GM23338 (cell line): ENCODE data around the gene COMMD10. TPM values are rescaled to one million over a fixed set of nuclear protein-coding genes. Genes with fewer than 3 reads are reported as not detected.

ENCODE experiments used
- ATAC-seq: fragments of 200-7000 bp; cut with Tn5 transposase; 3 replicates; pipeline ENCODE4 v1.9.1; 2020
- DNase-seq: peaks from one replicate; pipeline ENCODE4 v3.0.0-alpha.2; 2015; ENCODE audit warnings: low spot score
- H2AFZ ChIP-seq: fragments of 200-600 bp; sonication (generic); 2 replicates; pipeline ENCODE4 v1.8.0; 2016; ENCODE audit warnings: antibody characterized with exemption, mild to moderate bottlenecking, moderate library complexity
- H3F3A ChIP-seq: fragments of 200-600 bp; sonication (generic); replicated peaks from 2 replicates; pipeline ENCODE4 v1.8.0; 2017; ENCODE audit warnings: antibody characterized with exemption, mixed run types, low read depth
- H3K27ac ChIP-seq: fragments of 200-600 bp; sonication (generic); 2 replicates; pipeline ENCODE4 v1.6.1; 2016; ENCODE audit warnings: low read depth
- H3K27me3 ChIP-seq: fragments of 200-600 bp; sonication (generic); 2 replicates; pipeline ENCODE4 v1.8.0; 2016; ENCODE audit warnings: mild to moderate bottlenecking, mixed run types, moderate library complexity; ENCODE audit not compliant: insufficient read depth
- H3K36me3 ChIP-seq: fragments of 200-600 bp; sonication (generic); 2 replicates; pipeline ENCODE4 v1.8.0; 2016; ENCODE audit warnings: mild to moderate bottlenecking; ENCODE audit not compliant: insufficient read depth
- H3K4me1 ChIP-seq: fragments of 200-600 bp; sonication (generic); 2 replicates; pipeline ENCODE4 v1.8.0; 2016; ENCODE audit warnings: mild to moderate bottlenecking, moderate library complexity; ENCODE audit not compliant: insufficient read depth
- H3K4me2 ChIP-seq: fragments of 200-600 bp; sonication (generic); 2 replicates; pipeline ENCODE4 v1.7.1; 2017; ENCODE audit warnings: mixed run types
- H3K4me3 ChIP-seq: fragments of 200-600 bp; sonication (generic); 2 replicates; pipeline ENCODE4 v1.6.1; 2016; ENCODE audit warnings: mixed run types
- H3K79me2 ChIP-seq: fragments of 200-600 bp; sonication (generic); replicated peaks from 2 replicates; pipeline ENCODE4 v1.8.0; 2017; ENCODE audit warnings: mild to moderate bottlenecking; ENCODE audit not compliant: insufficient read depth
- H3K9me2 ChIP-seq: fragments of 200-600 bp; sonication (generic); 2 replicates; pipeline ENCODE4 v1.8.0; 2017; ENCODE audit not compliant: insufficient read depth
- H4K20me1 ChIP-seq: fragments of 200-600 bp; sonication (generic); replicated peaks from 2 replicates; pipeline ENCODE4 v1.8.0; 2017; ENCODE audit warnings: mild to moderate bottlenecking; ENCODE audit not compliant: insufficient read depth
- H3K27ac Mint-ChIP-seq: 2 replicates; pipeline ENCODE4 v1.8.0; 2020; ENCODE audit warnings: inconsistent platforms, mild to moderate bottlenecking, moderate library complexity, mixed read lengths
- H3K27me3 Mint-ChIP-seq: 3 replicates; pipeline ENCODE4 v1.8.0; 2022; ENCODE audit warnings: low read depth, mild to moderate bottlenecking, moderate library complexity, mixed read lengths, inconsistent platforms; ENCODE audit not compliant: insufficient read depth, poor library complexity
- H3K36me3 Mint-ChIP-seq: 3 replicates; pipeline ENCODE4 v1.8.0; 2021; ENCODE audit warnings: low read depth, mild to moderate bottlenecking, inconsistent platforms, moderate library complexity, mixed read lengths
- H3K4me1 Mint-ChIP-seq: 3 replicates; pipeline ENCODE4 v1.8.0; 2020; ENCODE audit warnings: mild to moderate bottlenecking, inconsistent platforms, mixed read lengths
- H3K4me3 Mint-ChIP-seq: 3 replicates; pipeline ENCODE4 v1.8.0; 2021; ENCODE audit warnings: moderate library complexity, mild to moderate bottlenecking, inconsistent platforms, mixed read lengths
- H3K9me3 Mint-ChIP-seq: 3 replicates; pipeline ENCODE4 v1.8.0; 2020; ENCODE audit warnings: moderate library complexity, mild to moderate bottlenecking, inconsistent platforms, mixed read lengths
- EZH2 ChIP-seq: fragments of 200-600 bp; sonication (generic); IDR thresholded peaks from one replicate; pipeline ENCODE4 v1.8.0; 2017; ENCODE audit warnings: antibody characterized with exemption, mild to moderate bottlenecking, low read depth; ENCODE audit not compliant: unreplicated experiment
- EZH2phosphoT487 ChIP-seq: fragments of 200-600 bp; sonication (generic); IDR thresholded peaks from one replicate; pipeline ENCODE4 v1.8.1; 2018; ENCODE audit warnings: antibody characterized with exemption; ENCODE audit not compliant: unreplicated experiment
- JUNB ChIP-seq: IDR thresholded peaks from one replicate; pipeline ENCODE4 v1.6.1; 2016; ENCODE audit warnings: antibody characterized with exemption; ENCODE audit not compliant: unreplicated experiment
- NANOG ChIP-seq: IDR thresholded peaks from 2 replicates; pipeline ENCODE4 v1.6.1; 2016; ENCODE audit warnings: antibody characterized with exemption, borderline replicate concordance
- POLR2AphosphoS5 ChIP-seq: IDR thresholded peaks from 2 replicates; pipeline ENCODE4 v1.6.1; 2016; ENCODE audit warnings: antibody characterized with exemption, low read depth
- REST ChIP-seq: IDR thresholded peaks from one replicate; pipeline ENCODE4 v1.6.1; 2018; ENCODE audit warnings: antibody characterized with exemption; ENCODE audit not compliant: unreplicated experiment
- STAT1 ChIP-seq: IDR thresholded peaks from one replicate; pipeline ENCODE4 v1.6.1; 2016; ENCODE audit warnings: antibody characterized with exemption; ENCODE audit not compliant: unreplicated experiment
- ZNF331 ChIP-seq: fragments of 250-450 bp; sonication (Bioruptor Pico); IDR thresholded peaks from 2 replicates; pipeline ENCODE4 v1.5.0; 2020; ENCODE audit warnings: low read depth, mild to moderate bottlenecking, moderate library complexity
- polyA plus RNA-seq: library from polyadenylated mRNA; unstranded; fragments of >200 nt; fragmentation: Nextera tagmentation; extraction: Ambion mirVana; gene quantifications from 2 replicates; pipeline ENCODE4 v1.2.1, GENCODE V29; 2016
- total RNA-seq: library from RNA; depleted of rRNA; stranded (reverse); fragments of >200 nt; shearing (Covaris generic); gene quantifications from 2 replicates; pipeline ENCODE4 v1.2.3, GENCODE V29; 2014
- TF ChIP-seq, protein P1 (sequence below): fragments of 250-450 bp; sonication (Bioruptor Pico); IDR thresholded peaks from 2 replicates; pipeline ENCODE4 v1.5.0; 2020; ENCODE audit warnings: mild to moderate bottlenecking, moderate library complexity
- TF ChIP-seq, protein P2 (sequence below), 2 experiments: fragments of 200-600 bp in 1 of 2; sonication (generic) in 1 of 2; conservative IDR thresholded peaks; 2 replicates each; pipeline versions ENCODE4 v1.5.1 to v1.6.1; 2016 to 2017; ENCODE audit warnings: antibody characterized with exemption in 2 of 2, low read depth in 2 of 2, mild to moderate bottlenecking in 2 of 2, moderate library complexity in 1 of 2
- TF ChIP-seq, protein P3 (sequence below): IDR thresholded peaks from 2 replicates; pipeline ENCODE4 v1.6.1; 2016; ENCODE audit warnings: antibody characterized with exemption

Gene COMMD10
- total and polyA plus RNA-seq, 2 experiments from 2014 or later, result 58.5 to 84.0 TPM

DNA sequence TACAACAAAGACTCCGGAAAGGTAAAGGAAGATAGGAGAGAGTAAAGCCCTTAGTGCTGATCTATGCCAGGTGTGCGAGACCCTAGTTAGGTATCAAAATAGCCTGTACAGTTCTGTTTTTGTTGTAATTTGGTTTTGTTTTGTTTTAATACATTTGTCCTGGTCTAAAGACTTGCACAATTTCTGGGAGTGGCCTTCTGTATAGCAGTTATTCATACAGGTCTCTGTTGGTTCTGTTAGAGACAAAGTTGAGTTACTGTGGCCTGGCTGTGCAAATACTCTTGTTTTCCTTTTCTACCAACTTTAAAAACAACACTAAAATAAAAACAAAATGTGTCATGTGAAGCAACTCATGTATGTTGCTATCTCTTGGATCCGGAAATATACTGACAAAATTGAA is 163.6 kb downstream of the COMMD10 start (continued):
- TF ChIP-seq, protein P1, sequence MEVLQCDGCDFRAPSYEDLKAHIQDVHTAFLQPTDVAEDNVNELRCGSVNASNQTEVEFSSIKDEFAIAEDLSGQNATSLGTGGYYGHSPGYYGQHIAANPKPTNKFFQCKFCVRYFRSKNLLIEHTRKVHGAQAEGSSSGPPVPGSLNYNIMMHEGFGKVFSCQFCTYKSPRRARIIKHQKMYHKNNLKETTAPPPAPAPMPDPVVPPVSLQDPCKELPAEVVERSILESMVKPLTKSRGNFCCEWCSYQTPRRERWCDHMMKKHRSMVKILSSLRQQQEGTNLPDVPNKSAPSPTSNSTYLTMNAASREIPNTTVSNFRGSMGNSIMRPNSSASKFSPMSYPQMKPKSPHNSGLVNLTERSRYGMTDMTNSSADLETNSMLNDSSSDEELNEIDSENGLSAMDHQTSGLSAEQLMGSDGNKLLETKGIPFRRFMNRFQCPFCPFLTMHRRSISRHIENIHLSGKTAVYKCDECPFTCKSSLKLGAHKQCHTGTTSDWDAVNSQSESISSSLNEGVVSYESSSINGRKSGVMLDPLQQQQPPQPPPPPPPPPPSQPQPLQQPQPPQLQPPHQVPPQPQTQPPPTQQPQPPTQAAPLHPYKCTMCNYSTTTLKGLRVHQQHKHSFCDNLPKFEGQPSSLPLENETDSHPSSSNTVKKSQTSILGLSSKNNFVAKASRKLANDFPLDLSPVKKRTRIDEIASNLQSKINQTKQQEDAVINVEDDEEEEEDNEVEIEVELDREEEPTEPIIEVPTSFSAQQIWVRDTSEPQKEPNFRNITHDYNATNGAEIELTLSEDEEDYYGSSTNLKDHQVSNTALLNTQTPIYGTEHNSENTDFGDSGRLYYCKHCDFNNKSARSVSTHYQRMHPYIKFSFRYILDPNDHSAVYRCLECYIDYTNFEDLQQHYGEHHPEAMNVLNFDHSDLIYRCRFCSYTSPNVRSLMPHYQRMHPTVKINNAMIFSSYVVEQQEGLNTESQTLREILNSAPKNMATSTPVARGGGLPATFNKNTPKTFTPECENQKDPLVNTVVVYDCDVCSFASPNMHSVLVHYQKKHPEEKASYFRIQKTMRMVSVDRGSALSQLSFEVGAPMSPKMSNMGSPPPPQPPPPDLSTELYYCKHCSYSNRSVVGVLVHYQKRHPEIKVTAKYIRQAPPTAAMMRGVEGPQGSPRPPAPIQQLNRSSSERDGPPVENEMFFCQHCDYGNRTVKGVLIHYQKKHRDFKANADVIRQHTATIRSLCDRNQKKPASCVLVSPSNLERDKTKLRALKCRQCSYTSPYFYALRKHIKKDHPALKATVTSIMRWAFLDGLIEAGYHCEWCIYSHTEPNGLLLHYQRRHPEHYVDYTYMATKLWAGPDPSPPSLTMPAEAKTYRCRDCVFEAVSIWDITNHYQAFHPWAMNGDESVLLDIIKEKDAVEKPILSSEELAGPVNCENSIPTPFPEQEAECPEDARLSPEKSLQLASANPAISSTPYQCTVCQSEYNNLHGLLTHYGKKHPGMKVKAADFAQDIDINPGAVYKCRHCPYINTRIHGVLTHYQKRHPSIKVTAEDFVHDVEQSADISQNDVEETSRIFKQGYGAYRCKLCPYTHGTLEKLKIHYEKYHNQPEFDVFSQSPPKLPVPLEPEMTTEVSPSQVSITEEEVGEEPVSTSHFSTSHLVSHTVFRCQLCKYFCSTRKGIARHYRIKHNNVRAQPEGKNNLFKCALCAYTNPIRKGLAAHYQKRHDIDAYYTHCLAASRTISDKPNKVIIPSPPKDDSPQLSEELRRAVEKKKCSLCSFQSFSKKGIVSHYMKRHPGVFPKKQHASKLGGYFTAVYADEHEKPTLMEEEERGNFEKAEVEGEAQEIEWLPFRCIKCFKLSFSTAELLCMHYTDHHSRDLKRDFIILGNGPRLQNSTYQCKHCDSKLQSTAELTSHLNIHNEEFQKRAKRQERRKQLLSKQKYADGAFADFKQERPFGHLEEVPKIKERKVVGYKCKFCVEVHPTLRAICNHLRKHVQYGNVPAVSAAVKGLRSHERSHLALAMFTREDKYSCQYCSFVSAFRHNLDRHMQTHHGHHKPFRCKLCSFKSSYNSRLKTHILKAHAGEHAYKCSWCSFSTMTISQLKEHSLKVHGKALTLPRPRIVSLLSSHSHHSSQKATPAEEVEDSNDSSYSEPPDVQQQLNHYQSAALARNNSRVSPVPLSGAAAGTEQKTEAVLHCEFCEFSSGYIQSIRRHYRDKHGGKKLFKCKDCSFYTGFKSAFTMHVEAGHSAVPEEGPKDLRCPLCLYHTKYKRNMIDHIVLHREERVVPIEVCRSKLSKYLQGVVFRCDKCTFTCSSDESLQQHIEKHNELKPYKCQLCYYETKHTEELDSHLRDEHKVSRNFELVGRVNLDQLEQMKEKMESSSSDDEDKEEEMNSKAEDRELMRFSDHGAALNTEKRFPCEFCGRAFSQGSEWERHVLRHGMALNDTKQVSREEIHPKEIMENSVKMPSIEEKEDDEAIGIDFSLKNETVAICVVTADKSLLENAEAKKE, result no peak

- H3K4me2 ChIP-seq, result no peak overlapping the region
- Mint-ChIP-seq H3K9me3 (peaks cover 7% of the 10 kb centered on the region; the same call in 2 of the 3 replicates), H3K27ac (no peak overlapping the region), H3K4me3 (no peak overlapping the region), H3K4me1 (no peaks in the 10 kb centered on the region), H3K36me3 (peaks cover 14% of the 10 kb centered on the region; the same call in 2 of the 3 replicates), H3K27me3 (no peaks in the 10 kb centered on the region)
- no peak overlapping the region for H3K27ac ChIP-seq
- DNase-seq (no peak), ATAC-seq (no peak)
- H3K9me2 ChIP-seq, result no peaks in the 10 kb centered on the region
- no peaks in the 10 kb centered on the region for H3K79me2 ChIP-seq
- no peak overlapping the region for H2AFZ ChIP-seq
- H3K36me3 ChIP-seq, result no peaks in the 10 kb centered on the region
- H3K4me1 ChIP-seq, result no peaks in the 10 kb centered on the region
- H3K27me3 ChIP-seq, result no peaks in the 10 kb centered on the region
- H3K4me3 ChIP-seq, result no peak overlapping the region
- H3F3A ChIP-seq, result no peaks in the 10 kb centered on the region
- H4K20me1 ChIP-seq, result no peaks in the 10 kb centered on the region
- no peak for TF ChIP-seq JUNB
- TF ChIP-seq POLR2AphosphoS5, result no peak
- TF ChIP-seq, protein P2, sequence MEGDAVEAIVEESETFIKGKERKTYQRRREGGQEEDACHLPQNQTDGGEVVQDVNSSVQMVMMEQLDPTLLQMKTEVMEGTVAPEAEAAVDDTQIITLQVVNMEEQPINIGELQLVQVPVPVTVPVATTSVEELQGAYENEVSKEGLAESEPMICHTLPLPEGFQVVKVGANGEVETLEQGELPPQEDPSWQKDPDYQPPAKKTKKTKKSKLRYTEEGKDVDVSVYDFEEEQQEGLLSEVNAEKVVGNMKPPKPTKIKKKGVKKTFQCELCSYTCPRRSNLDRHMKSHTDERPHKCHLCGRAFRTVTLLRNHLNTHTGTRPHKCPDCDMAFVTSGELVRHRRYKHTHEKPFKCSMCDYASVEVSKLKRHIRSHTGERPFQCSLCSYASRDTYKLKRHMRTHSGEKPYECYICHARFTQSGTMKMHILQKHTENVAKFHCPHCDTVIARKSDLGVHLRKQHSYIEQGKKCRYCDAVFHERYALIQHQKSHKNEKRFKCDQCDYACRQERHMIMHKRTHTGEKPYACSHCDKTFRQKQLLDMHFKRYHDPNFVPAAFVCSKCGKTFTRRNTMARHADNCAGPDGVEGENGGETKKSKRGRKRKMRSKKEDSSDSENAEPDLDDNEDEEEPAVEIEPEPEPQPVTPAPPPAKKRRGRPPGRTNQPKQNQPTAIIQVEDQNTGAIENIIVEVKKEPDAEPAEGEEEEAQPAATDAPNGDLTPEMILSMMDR (conservative IDR thresholded peaks at IDR 0.05; ENCODE audit: low read depth in 2 of 2), result no peak
- TF ChIP-seq REST, result no peak
- TF ChIP-seq EZH2phosphoT487, result no peak
- no peak for TF ChIP-seq EZH2
- TF ChIP-seq, protein P3, sequence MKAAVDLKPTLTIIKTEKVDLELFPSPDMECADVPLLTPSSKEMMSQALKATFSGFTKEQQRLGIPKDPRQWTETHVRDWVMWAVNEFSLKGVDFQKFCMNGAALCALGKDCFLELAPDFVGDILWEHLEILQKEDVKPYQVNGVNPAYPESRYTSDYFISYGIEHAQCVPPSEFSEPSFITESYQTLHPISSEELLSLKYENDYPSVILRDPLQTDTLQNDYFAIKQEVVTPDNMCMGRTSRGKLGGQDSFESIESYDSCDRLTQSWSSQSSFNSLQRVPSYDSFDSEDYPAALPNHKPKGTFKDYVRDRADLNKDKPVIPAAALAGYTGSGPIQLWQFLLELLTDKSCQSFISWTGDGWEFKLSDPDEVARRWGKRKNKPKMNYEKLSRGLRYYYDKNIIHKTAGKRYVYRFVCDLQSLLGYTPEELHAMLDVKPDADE, result no peak
- no peak for TF ChIP-seq NANOG
- TF ChIP-seq STAT1, result no peak
- TF ChIP-seq ZNF331 (CRISPR knock-in tag), result no peak
Observed at GRCh38 chr5:116249648-116250047, 164.8 kb downstream of the COMMD10 start.
